ENCODE data around the gene FRAT1.

DNA sequence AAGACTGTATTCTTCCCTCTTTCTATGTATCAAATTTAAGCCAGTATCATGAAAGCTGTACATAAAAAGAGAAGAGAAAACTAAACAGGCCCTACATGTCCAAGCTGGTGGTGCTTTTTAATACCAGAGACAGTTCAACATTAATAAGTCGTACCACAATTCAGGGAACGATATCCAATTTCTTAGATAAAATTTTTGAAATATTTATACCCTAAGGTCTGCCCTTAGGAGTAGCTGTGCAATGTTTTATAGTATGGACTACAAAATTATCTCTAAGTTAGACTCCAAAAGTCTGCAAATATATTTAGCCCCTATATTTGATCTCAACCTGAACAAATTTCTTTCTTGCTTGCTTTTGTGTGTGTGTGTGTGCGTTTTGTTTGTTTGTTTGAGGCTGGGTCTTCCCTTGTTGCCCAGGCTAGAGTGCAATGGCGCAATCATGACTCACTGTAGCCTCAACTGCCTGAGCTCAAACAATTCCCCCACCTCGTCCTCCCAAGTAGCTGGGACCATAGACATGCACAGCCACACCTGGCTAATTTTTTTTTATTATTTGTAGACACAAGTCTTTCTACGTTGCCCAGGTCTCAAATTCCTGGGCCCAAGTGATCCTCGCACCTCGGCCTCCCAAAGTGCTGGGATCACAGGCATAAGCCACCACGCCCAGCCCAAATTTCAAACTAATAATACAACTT is 39.8 kb upstream of the FRAT1 start:
- TF ChIP-seq, protein P1, sequence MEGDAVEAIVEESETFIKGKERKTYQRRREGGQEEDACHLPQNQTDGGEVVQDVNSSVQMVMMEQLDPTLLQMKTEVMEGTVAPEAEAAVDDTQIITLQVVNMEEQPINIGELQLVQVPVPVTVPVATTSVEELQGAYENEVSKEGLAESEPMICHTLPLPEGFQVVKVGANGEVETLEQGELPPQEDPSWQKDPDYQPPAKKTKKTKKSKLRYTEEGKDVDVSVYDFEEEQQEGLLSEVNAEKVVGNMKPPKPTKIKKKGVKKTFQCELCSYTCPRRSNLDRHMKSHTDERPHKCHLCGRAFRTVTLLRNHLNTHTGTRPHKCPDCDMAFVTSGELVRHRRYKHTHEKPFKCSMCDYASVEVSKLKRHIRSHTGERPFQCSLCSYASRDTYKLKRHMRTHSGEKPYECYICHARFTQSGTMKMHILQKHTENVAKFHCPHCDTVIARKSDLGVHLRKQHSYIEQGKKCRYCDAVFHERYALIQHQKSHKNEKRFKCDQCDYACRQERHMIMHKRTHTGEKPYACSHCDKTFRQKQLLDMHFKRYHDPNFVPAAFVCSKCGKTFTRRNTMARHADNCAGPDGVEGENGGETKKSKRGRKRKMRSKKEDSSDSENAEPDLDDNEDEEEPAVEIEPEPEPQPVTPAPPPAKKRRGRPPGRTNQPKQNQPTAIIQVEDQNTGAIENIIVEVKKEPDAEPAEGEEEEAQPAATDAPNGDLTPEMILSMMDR (optimal IDR thresholded peaks at IDR 0.05 in 1 of 3, IDR thresholded peaks at IDR 0.05 in 1 of 3, conservative IDR thresholded peaks at IDR 0.05 in 1 of 3; ENCODE audit: extremely low read depth in 1 of 3, insufficient read depth in 2 of 3, low read length in 3 of 3), result no peak
- TF ChIP-seq EZH2 (IDR thresholded peaks at IDR 0.05; ENCODE audit: low read length), result no peak
